Lower lobe of right lung (tissue), 2 donors: ENCODE data around the gene ABI3BP. TPM values are rescaled to one million over a fixed set of nuclear protein-coding genes. Genes with fewer than 3 reads are reported as not detected.
A peak's percentile ranks its signal among the peaks of the same experiment; 100 is the strongest.

Experiments used
- ATAC-seq, 2 donors: fragments of 200-7000 bp; cut with Tn5 transposase; one replicate each; pipeline ENCODE4 v1.9.1; 2020 to 2022; ENCODE audit warnings: mild to moderate bottlenecking in 2 of 2, moderate library complexity in 2 of 2
- DNase-seq: peaks from one replicate; pipeline ENCODE4 v3.0.0-alpha.2; 2020
- H3K27ac ChIP-seq: fragments of 200-600 bp; one replicate; pipeline ENCODE4 v1.8.0; 2022
- H3K27me3 ChIP-seq: fragments of 200-600 bp; one replicate; pipeline ENCODE4 v1.8.0; 2022; ENCODE audit warnings: low read depth
- H3K36me3 ChIP-seq: fragments of 200-600 bp; one replicate; pipeline ENCODE4 v1.8.0; 2022; ENCODE audit warnings: mild to moderate bottlenecking
- H3K4me1 ChIP-seq: fragments of 200-600 bp; one replicate; pipeline ENCODE4 v1.8.0; 2022
- H3K4me3 ChIP-seq: fragments of 200-600 bp; one replicate; pipeline ENCODE4 v1.8.0; 2022; ENCODE audit warnings: mild to moderate bottlenecking
- H3K9me3 ChIP-seq: fragments of 200-600 bp; one replicate; pipeline ENCODE4 v1.8.0; 2022
- intact Hi-C: fragments of 100-400 bp; cut with DNase I; formaldehyde crosslinking; loops from one replicate; pipeline ENCODE4 v1.11.0; 2022
- total RNA-seq: library from RNA; stranded (reverse); fragmentation: NEBNext Ultra II Directional; extraction: Animal tissue kit (Norgen Biotek cat#: 25700); gene quantifications from one replicate; pipeline ENCODE4 v1.2.1, GENCODE V29; 2021
- TF ChIP-seq, protein P1 (sequence below): fragments of 200-600 bp; IDR thresholded peaks from one replicate; pipeline ENCODE4 v1.8.0; 2022; ENCODE audit warnings: antibody characterized with exemption, mild to moderate bottlenecking
- donor health status: DM: no; HTN: yes; CAD: no; lungs with severe emphysema.

The ABI3BP gene
- total RNA-seq, 1 donor from 2014 or later, result 108 TPM

DNA sequence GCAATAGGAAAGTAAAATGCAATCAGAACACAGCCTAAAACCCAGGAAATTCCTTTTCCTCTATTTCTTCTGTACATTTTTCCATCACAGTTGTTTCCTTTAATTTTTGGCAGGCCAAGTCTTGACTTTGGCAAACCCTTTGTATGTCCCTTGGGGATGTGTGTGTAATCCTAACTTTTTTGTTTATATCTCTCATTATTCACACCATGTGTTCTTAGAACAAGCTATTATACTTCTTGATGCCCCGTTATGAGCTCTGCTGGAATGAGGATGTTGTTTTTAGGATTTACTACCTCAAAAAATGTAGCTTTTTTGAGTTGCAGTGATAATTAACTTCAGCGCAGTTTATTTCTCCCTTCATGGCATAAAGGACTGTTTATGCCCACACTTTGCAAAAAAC is 123.4 kb downstream of the ABI3BP start:
- Histone ChIP-seq H3K36me3 (no peaks in the 10 kb centered on the region), H3K4me1 (peaks cover 15% of the 10 kb centered on the region), H3K27me3 (no peaks in the 10 kb centered on the region), H3K9me3 (no peaks in the 10 kb centered on the region), H3K27ac (no peak overlapping the region), H3K4me3 (no peak overlapping the region)
- intact Hi-C loops, result no loop called here
- TF ChIP-seq, protein P1, sequence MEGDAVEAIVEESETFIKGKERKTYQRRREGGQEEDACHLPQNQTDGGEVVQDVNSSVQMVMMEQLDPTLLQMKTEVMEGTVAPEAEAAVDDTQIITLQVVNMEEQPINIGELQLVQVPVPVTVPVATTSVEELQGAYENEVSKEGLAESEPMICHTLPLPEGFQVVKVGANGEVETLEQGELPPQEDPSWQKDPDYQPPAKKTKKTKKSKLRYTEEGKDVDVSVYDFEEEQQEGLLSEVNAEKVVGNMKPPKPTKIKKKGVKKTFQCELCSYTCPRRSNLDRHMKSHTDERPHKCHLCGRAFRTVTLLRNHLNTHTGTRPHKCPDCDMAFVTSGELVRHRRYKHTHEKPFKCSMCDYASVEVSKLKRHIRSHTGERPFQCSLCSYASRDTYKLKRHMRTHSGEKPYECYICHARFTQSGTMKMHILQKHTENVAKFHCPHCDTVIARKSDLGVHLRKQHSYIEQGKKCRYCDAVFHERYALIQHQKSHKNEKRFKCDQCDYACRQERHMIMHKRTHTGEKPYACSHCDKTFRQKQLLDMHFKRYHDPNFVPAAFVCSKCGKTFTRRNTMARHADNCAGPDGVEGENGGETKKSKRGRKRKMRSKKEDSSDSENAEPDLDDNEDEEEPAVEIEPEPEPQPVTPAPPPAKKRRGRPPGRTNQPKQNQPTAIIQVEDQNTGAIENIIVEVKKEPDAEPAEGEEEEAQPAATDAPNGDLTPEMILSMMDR, result no peak
- DNase-seq, result no peak
- no peak for ATAC-seq

DNA sequence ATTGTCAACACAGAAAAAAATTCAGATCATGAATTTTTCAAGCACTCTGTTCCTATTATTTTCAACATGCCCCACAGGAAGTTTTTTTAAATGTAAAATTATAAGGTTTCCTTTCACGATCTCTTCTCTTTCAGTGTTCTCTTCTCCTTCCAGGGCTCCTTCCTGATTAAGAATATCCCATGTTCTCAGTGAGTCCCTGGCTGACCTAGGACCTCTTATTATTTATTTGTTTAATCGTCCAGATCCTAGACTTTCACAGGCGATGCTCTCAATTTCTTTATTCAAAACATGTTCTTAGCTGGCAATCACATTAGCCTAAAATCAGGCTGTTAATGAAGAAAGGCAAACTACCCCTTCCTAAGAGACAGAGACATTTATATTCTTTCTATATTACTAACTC is 124.3 kb downstream of the ABI3BP start:
- H3K4me1 ChIP-seq, result peaks cover 24% of the 10 kb centered on the region
- DNase-seq (no peak), ATAC-seq (no peak)
- H3K9me3 ChIP-seq, result no peaks in the 10 kb centered on the region
- H3K4me3 ChIP-seq, result no peak overlapping the region
- H3K36me3 ChIP-seq, result no peaks in the 10 kb centered on the region
- intact Hi-C loops, result no loop called here
- H3K27me3 ChIP-seq, result no peaks in the 10 kb centered on the region
- no peak overlapping the region for H3K27ac ChIP-seq
- TF ChIP-seq, protein P1, result no peak

DNA sequence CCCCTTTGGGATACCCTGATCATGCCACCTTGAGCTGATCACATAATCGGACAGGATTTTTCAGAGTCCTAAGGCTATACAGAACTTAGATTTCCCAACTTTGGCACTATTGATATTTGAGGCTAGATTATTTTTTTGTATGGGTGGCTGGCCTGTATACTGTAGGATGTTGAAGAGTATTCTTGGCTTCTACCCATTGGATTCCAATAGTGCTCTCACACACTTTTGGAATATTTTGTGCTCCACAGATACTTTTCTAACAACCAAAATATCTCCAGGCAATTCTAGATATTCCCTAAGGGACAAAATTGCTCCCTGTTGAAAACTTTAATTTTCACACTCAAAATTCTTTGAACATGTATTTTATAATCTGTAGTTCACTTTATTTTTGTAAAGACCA is 125.1 kb downstream of the ABI3BP start:
- Histone ChIP-seq H3K9me3 (no peaks in the 10 kb centered on the region), H3K27ac (no peak overlapping the region), H3K4me1 (peaks cover 25% of the 10 kb centered on the region), H3K36me3 (no peaks in the 10 kb centered on the region), H3K4me3 (no peak overlapping the region), H3K27me3 (no peaks in the 10 kb centered on the region)
- TF ChIP-seq, protein P1, result no peak
- ATAC-seq (no peak), DNase-seq (no peak)
- intact Hi-C loops, result no loop called here

DNA sequence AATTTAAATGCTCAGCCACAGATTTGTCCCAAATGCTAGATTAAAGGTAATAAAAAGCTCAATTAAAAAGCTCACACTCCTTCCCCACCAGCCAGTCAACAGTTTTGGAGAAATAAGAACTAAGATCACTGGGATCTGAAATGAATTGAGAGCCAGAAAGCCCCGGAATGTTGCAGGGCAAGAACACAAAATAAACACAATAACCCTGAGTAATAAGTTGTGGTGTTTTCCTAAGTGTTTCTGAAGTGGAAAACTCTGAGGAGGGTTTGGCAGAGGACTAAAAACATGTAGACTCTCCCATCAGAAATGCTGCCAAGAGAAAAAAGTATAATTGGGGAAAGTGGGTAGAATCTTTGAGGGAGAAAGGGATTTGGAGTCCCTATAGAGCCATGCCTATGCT is 127.8 kb downstream of the ABI3BP start:
- no peak for DNase-seq
- H3K27ac ChIP-seq, result no peak overlapping the region
- peaks cover 25% of the 10 kb centered on the region for H3K4me1 ChIP-seq
- TF ChIP-seq, protein P1, result no peak
- H3K9me3 ChIP-seq, result no peaks in the 10 kb centered on the region
- H3K27me3 ChIP-seq, result no peaks in the 10 kb centered on the region
- no peaks in the 10 kb centered on the region for H3K36me3 ChIP-seq
- peak; percentile 89 to 95 for ATAC-seq
- no peak overlapping the region for H3K4me3 ChIP-seq
- intact Hi-C loops, result no loop called here

DNA sequence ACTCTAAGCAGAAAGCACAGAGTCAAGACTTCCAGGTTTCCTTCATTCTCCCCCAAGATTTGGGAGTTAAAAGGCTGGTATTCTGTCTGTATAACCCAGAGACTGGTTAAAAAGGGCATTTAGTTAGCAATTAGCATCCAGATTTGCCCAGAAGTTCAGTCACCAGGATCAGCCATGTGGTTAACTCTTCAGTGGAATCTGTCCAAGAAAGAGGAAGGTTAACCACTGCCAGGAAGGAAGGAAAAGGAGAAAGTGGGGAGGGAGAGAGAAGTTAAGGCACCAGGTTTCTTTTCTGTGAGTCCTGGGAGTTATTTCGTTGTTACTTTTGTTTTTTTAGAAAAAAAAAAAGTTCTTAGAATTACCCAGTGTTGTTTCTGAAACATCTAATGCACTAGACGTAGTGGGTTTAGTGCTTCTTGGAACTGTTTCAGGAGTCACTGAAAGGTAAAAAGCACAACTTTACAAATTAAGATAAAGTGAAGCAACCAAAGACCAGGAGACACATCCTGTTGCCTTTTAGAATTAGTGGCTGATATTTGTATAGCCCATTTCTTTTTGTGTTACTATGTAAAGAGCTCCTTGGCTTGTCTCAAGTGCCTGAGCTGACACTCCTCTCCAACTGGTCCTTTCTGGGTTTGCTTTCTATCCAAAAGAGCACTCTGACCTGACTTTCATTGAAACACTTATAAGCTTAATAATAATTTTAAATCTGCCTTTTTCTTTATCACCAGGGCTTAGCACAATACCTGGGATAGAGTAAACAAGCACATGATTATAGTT is 128.6 kb downstream of the ABI3BP start:
- intact Hi-C loops, result no loop called here
- Histone ChIP-seq H3K9me3 (no peaks in the 10 kb centered on the region), H3K4me3 (no peak overlapping the region), H3K4me1 (peaks cover 19% of the 10 kb centered on the region), H3K36me3 (no peaks in the 10 kb centered on the region), H3K27me3 (no peaks in the 10 kb centered on the region), H3K27ac (peak overlapping the region; percentile 8)
- ATAC-seq (peak; percentile 89 to 96), DNase-seq (no peak)
- TF ChIP-seq, protein P1, result no peak
